ENCODE results near the gene ADARB1. TPM values are rescaled to one million over a fixed set of nuclear protein-coding genes. Genes with fewer than 3 reads are reported as not detected.

Gene ADARB1
- total and polyA plus RNA-seq, 2 of the 4 experiments (the other 2 are of a cell fraction) = 39.8 to 47.3 TPM

GRCh38 chr21:45126983-45127382 is 52.6 kb downstream of the ADARB1 start:
- H2AK5ac ChIP-seq (ENCODE audit: low read depth, low read length) = no peak overlapping the region
- H3K9ac ChIP-seq (ENCODE audit: low read depth, low read length) = no peak overlapping the region
- ATAC-seq (ENCODE audit: low read depth) = no peak
- no peak overlapping the region for H3K23ac ChIP-seq (ENCODE audit: low read depth, low read length)
- no CpG with 5 or more reads among the region's 7 CpGs for WGBS, 2 experiments (ENCODE audit: extremely low coverage in 2 of 2, insufficient read length in 1 of 2)
- H3K4me1 ChIP-seq (ENCODE audit: control insufficient read depth, insufficient read depth, low read length) = peaks cover 24% of the 10 kb centered on the region
- no peak overlapping the region for H4K8ac ChIP-seq (ENCODE audit: low read depth in 2 of 2, low read length in 2 of 2)
- H4K91ac ChIP-seq (ENCODE audit: insufficient read depth, low read depth, low read length) = no peak overlapping the region
- no peak overlapping the region for H2BK5ac ChIP-seq (ENCODE audit: low read depth, low read length, poor library complexity, severe bottlenecking)
- H4K20me1 ChIP-seq (ENCODE audit: insufficient read depth, low read length) = peaks cover 98% of the 10 kb centered on the region
- intact Hi-C loops (cut with micrococcal nuclease) (no loop called here), in situ Hi-C loops (cut with MboI; ENCODE audit: low sequenced_read_pairs) (loop anchor here (5.0 kb wide), 1 partner anchor 180 kb away; no protein-coding TSS in a partner anchor), dilution Hi-C loops (cut with HindIII; ENCODE audit: low sequenced_read_pairs, unreplicated experiment) (no loop called here)
- ChIA-PET CTCF (interaction anchor here (1.3 to 4.0 kb wide), 3 partner anchors 10 to 178 kb away, joined by 5 to 27 read pairs (median 13); no protein-coding TSS in a partner anchor), POLR2A (ENCODE audit: unreplicated experiment) (no interaction called here)
- H2BK15ac ChIP-seq (ENCODE audit: low read depth, low read length) = no peak overlapping the region
- TF ChIP-seq CTCF (conservative IDR thresholded peaks at IDR 0.05; ENCODE audit: low read depth, low read length) (no peak), MAFK (IDR thresholded peaks at IDR 0.05; ENCODE audit: low read depth, low read length) (no peak), POLR2A (IDR thresholded peaks at IDR 0.05; ENCODE audit: low read depth, low read length) (no peak), SMC3 (IDR thresholded peaks at IDR 0.05; ENCODE audit: low read depth, low read length) (no peak), USF2 (IDR thresholded peaks at IDR 0.05; ENCODE audit: low read depth, low read length) (no peak), ELK1 (IDR thresholded peaks at IDR 0.05; ENCODE audit: borderline replicate concordance, low read depth, low read length) (no peak), FOS (IDR thresholded peaks at IDR 0.05; ENCODE audit: low read depth, low read length) (no peak), MXI1 (IDR thresholded peaks at IDR 0.05; ENCODE audit: borderline replicate concordance, low read depth, low read length) (no peak), RCOR1 (IDR thresholded peaks at IDR 0.05; ENCODE audit: insufficient replicate concordance, low read length) (no peak), RFX5 (IDR thresholded peaks at IDR 0.05; ENCODE audit: low read depth, low read length) (no peak), BHLHE40 (IDR thresholded peaks at IDR 0.05; ENCODE audit: low read depth, low read length) (no peak), NFE2L2 (IDR thresholded peaks at IDR 0.05; ENCODE audit: low read depth, low read length) (no peak), CEBPB (IDR thresholded peaks at IDR 0.05; ENCODE audit: low read depth, low read length) (no peak), MAZ (IDR thresholded peaks at IDR 0.05; ENCODE audit: borderline replicate concordance, low read depth, low read length) (no peak), CHD1 (IDR thresholded peaks at IDR 0.05; ENCODE audit: low read depth, low read length) (no peak), RAD21 (IDR thresholded peaks at IDR 0.05; ENCODE audit: low read length) (no peak)
- H3K9me1 ChIP-seq (ENCODE audit: insufficient read depth, low read length) = peaks cover 20% of the 10 kb centered on the region
- no peak overlapping the region for H2AFZ ChIP-seq (replicated peaks; ENCODE audit: low read length, poor library complexity)
- H3K56ac ChIP-seq (ENCODE audit: extremely low read depth, insufficient read depth, low read length) = no peak overlapping the region
- DNase-seq = no peak
- no peak overlapping the region for H4K5ac ChIP-seq (ENCODE audit: low read depth, low read length)
- no peak overlapping the region; the same call in 1 of the 2 replicates for H2BK120ac ChIP-seq (ENCODE audit: low read depth, low read length)
- peaks cover 55% of the 10 kb centered on the region for H3K36me3 ChIP-seq (ENCODE audit: control insufficient read depth, insufficient read depth, low read length)
- H3K4me3 ChIP-seq (ENCODE audit: insufficient read depth, low read depth, low read length) = no peak overlapping the region
- H3K79me1 ChIP-seq (ENCODE audit: low read depth in 1 of 2, low read length in 2 of 2) = peaks cover 40 to 80% of the 10 kb centered on the region in 2 experiments
- no peaks in the 10 kb centered on the region for H3K27me3 ChIP-seq (ENCODE audit: control insufficient read depth, insufficient read depth, low read length)
- no peak overlapping the region for H3K4ac ChIP-seq (ENCODE audit: low read depth, low read length)
- no peak overlapping the region for H3K4me2 ChIP-seq (ENCODE audit: low read depth, low read length)
- H3K14ac ChIP-seq (replicated peaks; ENCODE audit: low read depth, low read length) = no peak overlapping the region
- H3K18ac ChIP-seq (ENCODE audit: low read depth, low read length) = no peak overlapping the region
- H3K27ac ChIP-seq (ENCODE audit: insufficient read depth, low read length) = no peak overlapping the region
- BruUV-seq (replicated peaks) = no TSS peak
- no peak overlapping the region for H2BK20ac ChIP-seq (ENCODE audit: low read depth, low read length)
- no peak overlapping the region for H2AK9ac ChIP-seq (replicated peaks; ENCODE audit: low read depth, low read length, poor library complexity)
- no peaks in the 10 kb centered on the region for H3K9me3 ChIP-seq (ENCODE audit: control insufficient read depth, insufficient read depth, low read length)

All from IMR-90 (cell line).